Fibroblast of lung (primary cell): ENCODE results near the gene NR6A1. TPM values are rescaled to one million over a fixed set of nuclear protein-coding genes. Genes with fewer than 3 reads are reported as not detected.

Experiments
- DNase-seq, 2 donors: peaks; one replicate each; pipeline versions ENCODE4 v3.0.0 to v3.0.0-alpha.2; 2010; ENCODE audit warnings: low read depth in 2 of 2
- H2AFZ ChIP-seq: 2 replicates; pipeline ENCODE4 v1.5.1; 2012; ENCODE audit warnings: low read length, control low read depth, inconsistent platforms
- H3K27ac ChIP-seq: 2 replicates; pipeline ENCODE4 v1.5.1; 2011; ENCODE audit warnings: low read length, control low read depth; ENCODE audit not compliant: insufficient read depth
- H3K27me3 ChIP-seq: 2 replicates; pipeline ENCODE4 v1.5.1; 2011; ENCODE audit warnings: mild to moderate bottlenecking, low read length; ENCODE audit not compliant: control insufficient read depth, insufficient read depth
- H3K36me3 ChIP-seq: 2 replicates; pipeline ENCODE4 v1.5.1; 2011; ENCODE audit warnings: low read length; ENCODE audit not compliant: control insufficient read depth, insufficient read depth
- H3K4me1 ChIP-seq: 2 replicates; pipeline ENCODE4 v1.5.1; 2011; ENCODE audit warnings: low read length; ENCODE audit not compliant: control insufficient read depth, insufficient read depth; ENCODE audit errors: extremely low read depth
- H3K4me2 ChIP-seq: 2 replicates; pipeline ENCODE4 v1.5.1; 2011; ENCODE audit warnings: low read length, control low read depth; ENCODE audit not compliant: insufficient read depth; ENCODE audit errors: extremely low read depth
- H3K4me3 ChIP-seq, 4 experiments: fragments of 200-600 bp in 1 of 4; sonication (generic) in 1 of 4; replicated peaks in 1 of 4; 2 replicates each; pipeline ENCODE4 v1.5.1; 2011 to 2016; ENCODE audit warnings: low read length in 4 of 4, low read depth in 3 of 4, mild to moderate bottlenecking in 3 of 4, control low read depth in 2 of 4, inconsistent platforms in 1 of 4, mixed read lengths in 1 of 4; ENCODE audit not compliant: insufficient read depth in 1 of 4; ENCODE audit errors: control extremely low read depth in 1 of 4
- H3K79me2 ChIP-seq: 2 replicates; pipeline ENCODE4 v1.5.1; 2012; ENCODE audit warnings: mild to moderate bottlenecking, low read length, inconsistent platforms; ENCODE audit not compliant: control insufficient read depth, insufficient read depth
- H3K9ac ChIP-seq: 2 replicates; pipeline ENCODE4 v1.5.1; 2011; ENCODE audit warnings: mild to moderate bottlenecking, low read length, control low read depth; ENCODE audit not compliant: insufficient read depth
- H3K9me3 ChIP-seq: 2 replicates; pipeline ENCODE4 v1.5.1; 2012; ENCODE audit warnings: low read depth, low read length; ENCODE audit not compliant: control insufficient read depth, insufficient read depth
- H4K20me1 ChIP-seq: 2 replicates; pipeline ENCODE4 v1.5.1; 2011; ENCODE audit warnings: low read length; ENCODE audit not compliant: control insufficient read depth, insufficient read depth; ENCODE audit errors: extremely low read depth
- EZH2 ChIP-seq: IDR thresholded peaks from 2 replicates; pipeline ENCODE4 v1.5.1; 2012; ENCODE audit warnings: low read length, control low read depth, mild to moderate bottlenecking; ENCODE audit errors: missing control alignments
- polyA plus RNA-seq, 2 donors: library from polyadenylated mRNA; depleted of rRNA in 1 of 2; stranded (reverse) in 1 of 2; unstranded in 1 of 2; fragments of >200 nt; gene quantifications; 2 replicates each; pipeline ENCODE4 v1.2.1, GENCODE V29; 2011 to 2012; ENCODE audit warnings: missing spikeins in 1 of 2
- total RNA-seq: library from RNA; depleted of rRNA; stranded (reverse); fragments of >200 nt; gene quantifications from 2 replicates; pipeline ENCODE4 v1.2.1, GENCODE V29; 2014
- TF ChIP-seq, protein P1 (sequence below), 2 donors: IDR thresholded peaks in 1 of 2; conservative IDR thresholded peaks in 1 of 2; 1 replicate in 1 of 2; 2 replicates in 1 of 2; pipeline ENCODE4 v1.5.1; 2011 to 2012; ENCODE audit warnings: low read length in 2 of 2, control low read depth in 1 of 2, inconsistent platforms in 1 of 2, low read depth in 1 of 2, mild to moderate bottlenecking in 1 of 2

Gene NR6A1
- total and polyA plus RNA-seq, 2 donors (not counting 1 experiment from before 2014, with no cell fraction given), result 0.07 to 0.50 TPM

DNA sequence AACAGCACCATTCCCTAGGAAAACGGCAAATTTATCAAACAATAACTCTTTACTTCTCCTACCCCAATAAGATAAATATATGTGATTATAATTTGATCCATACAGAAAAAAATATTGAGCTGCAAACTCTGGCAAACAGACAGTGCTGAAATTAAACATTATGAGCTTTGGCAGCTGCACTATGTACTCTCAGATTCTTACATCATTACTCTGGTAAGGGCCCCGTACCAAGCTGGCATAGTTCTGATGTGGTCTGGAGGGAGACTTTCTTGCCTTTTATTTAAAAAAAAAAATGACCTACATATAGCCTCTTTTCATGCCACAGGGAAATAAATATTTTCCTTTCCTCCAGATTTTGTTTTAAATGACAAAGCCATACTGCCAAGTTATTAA, 95.0 kb downstream of the NR6A1 start:
- peak in 1 of 2 donors; percentile 32 for DNase-seq
- Histone ChIP-seq H3K36me3 (no peaks in the 10 kb centered on the region), H3K4me2 (no peak overlapping the region)

DNA sequence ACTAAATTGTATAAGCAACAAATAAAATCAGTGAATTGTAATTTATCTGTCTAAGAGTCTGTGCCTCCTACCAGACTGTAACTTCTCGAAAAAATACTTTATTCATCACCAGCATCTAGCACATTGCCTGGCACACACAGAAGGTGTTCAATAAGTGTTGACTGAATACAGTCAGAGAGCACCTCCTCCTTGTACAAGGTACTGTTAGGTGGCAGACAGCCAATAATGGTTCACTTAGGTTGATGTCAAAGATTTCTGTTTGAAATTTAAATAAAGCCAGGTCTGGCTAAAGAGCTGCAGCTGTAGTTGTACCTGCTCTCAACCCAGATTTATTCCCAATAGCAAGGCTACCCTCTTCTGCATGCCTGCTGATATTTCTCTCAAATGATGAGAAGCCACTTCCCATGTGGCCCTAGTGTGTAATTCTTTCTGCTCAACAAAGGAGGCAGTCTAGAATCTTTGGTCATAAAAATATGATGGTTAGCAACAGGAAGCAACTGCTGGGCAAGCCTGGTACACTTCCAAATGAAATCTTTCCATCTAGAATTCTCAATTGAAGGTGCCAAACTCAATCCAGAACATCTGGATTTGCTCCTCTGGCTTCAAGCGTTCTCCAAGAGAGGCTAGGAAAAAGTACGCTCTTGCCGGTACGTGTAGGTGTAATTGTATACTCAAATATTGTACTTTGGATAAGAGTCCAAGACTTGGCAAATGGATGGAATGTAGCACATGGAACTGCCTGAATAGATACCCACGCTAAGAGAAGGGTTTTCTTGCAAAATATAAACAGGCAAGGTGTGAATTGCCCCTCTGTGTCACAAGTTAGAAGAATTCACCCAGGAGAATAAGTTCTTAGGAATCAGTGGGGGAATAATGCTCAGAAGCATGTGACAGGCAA, 95.6 kb downstream of the NR6A1 start:
- Histone ChIP-seq H3K4me2 (no peak overlapping the region), H3K79me2 (no peaks in the 10 kb centered on the region), H4K20me1 (no peaks in the 10 kb centered on the region), H3K27ac (no peak overlapping the region), H3K4me3 (no peak overlapping the region), H3K27me3 (no peaks in the 10 kb centered on the region), H3K9me3 (no peaks in the 10 kb centered on the region), H3K4me1 (no peaks in the 10 kb centered on the region), H2AFZ (no peak overlapping the region), H3K9ac (no peak overlapping the region), H3K36me3 (no peaks in the 10 kb centered on the region)
- TF ChIP-seq, protein P1, sequence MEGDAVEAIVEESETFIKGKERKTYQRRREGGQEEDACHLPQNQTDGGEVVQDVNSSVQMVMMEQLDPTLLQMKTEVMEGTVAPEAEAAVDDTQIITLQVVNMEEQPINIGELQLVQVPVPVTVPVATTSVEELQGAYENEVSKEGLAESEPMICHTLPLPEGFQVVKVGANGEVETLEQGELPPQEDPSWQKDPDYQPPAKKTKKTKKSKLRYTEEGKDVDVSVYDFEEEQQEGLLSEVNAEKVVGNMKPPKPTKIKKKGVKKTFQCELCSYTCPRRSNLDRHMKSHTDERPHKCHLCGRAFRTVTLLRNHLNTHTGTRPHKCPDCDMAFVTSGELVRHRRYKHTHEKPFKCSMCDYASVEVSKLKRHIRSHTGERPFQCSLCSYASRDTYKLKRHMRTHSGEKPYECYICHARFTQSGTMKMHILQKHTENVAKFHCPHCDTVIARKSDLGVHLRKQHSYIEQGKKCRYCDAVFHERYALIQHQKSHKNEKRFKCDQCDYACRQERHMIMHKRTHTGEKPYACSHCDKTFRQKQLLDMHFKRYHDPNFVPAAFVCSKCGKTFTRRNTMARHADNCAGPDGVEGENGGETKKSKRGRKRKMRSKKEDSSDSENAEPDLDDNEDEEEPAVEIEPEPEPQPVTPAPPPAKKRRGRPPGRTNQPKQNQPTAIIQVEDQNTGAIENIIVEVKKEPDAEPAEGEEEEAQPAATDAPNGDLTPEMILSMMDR (conservative IDR thresholded peaks at IDR 0.05 in 1 of 2, IDR thresholded peaks at IDR 0.05 in 1 of 2; ENCODE audit: low read depth in 1 of 2, low read length in 2 of 2), result no peak
- no peak for TF ChIP-seq EZH2
- no peak for DNase-seq

More for the DNA sequence above, 95.0 kb downstream of the NR6A1 start:
- no peak overlapping the region for H2AFZ ChIP-seq
- no peaks in the 10 kb centered on the region for H4K20me1 ChIP-seq
- no peaks in the 10 kb centered on the region for H3K4me1 ChIP-seq
- TF ChIP-seq, protein P1 (conservative IDR thresholded peaks at IDR 0.05 in 1 of 2, IDR thresholded peaks at IDR 0.05 in 1 of 2; ENCODE audit: low read depth in 1 of 2, low read length in 2 of 2), result no peak
- no peak for TF ChIP-seq EZH2
- no peaks in the 10 kb centered on the region for H3K79me2 ChIP-seq
- no peak overlapping the region for H3K9ac ChIP-seq
- H3K4me3 ChIP-seq, result no peak overlapping the region
- H3K27ac ChIP-seq, result no peak overlapping the region
- H3K9me3 ChIP-seq, result no peaks in the 10 kb centered on the region
- no peaks in the 10 kb centered on the region for H3K27me3 ChIP-seq

GRCh38 chr9:124674651-124675050, 96.5 kb downstream of the NR6A1 start:
- H4K20me1 ChIP-seq, result no peaks in the 10 kb centered on the region
- H2AFZ ChIP-seq, result no peak overlapping the region
- H3K9me3 ChIP-seq, result no peaks in the 10 kb centered on the region
- no peak overlapping the region for H3K4me3 ChIP-seq
- no peaks in the 10 kb centered on the region for H3K27me3 ChIP-seq
- DNase-seq, result no peak
- TF ChIP-seq, protein P1 (conservative IDR thresholded peaks at IDR 0.05 in 1 of 2, IDR thresholded peaks at IDR 0.05 in 1 of 2; ENCODE audit: low read depth in 1 of 2, low read length in 2 of 2), result no peak
- no peak for TF ChIP-seq EZH2
- H3K4me2 ChIP-seq, result no peak overlapping the region
- no peaks in the 10 kb centered on the region for H3K36me3 ChIP-seq
- H3K9ac ChIP-seq, result no peak overlapping the region
- H3K79me2 ChIP-seq, result no peaks in the 10 kb centered on the region
- no peaks in the 10 kb centered on the region for H3K4me1 ChIP-seq
- H3K27ac ChIP-seq, result no peak overlapping the region
